ENCODE results near the gene KAT2B. TPM values are rescaled to one million over a fixed set of nuclear protein-coding genes. Genes with fewer than 3 reads are reported as not detected.

Gene KAT2B
- total and polyA plus RNA-seq, 4 donors, result 7.5 to 58.5 (median 16.3) TPM

DNA sequence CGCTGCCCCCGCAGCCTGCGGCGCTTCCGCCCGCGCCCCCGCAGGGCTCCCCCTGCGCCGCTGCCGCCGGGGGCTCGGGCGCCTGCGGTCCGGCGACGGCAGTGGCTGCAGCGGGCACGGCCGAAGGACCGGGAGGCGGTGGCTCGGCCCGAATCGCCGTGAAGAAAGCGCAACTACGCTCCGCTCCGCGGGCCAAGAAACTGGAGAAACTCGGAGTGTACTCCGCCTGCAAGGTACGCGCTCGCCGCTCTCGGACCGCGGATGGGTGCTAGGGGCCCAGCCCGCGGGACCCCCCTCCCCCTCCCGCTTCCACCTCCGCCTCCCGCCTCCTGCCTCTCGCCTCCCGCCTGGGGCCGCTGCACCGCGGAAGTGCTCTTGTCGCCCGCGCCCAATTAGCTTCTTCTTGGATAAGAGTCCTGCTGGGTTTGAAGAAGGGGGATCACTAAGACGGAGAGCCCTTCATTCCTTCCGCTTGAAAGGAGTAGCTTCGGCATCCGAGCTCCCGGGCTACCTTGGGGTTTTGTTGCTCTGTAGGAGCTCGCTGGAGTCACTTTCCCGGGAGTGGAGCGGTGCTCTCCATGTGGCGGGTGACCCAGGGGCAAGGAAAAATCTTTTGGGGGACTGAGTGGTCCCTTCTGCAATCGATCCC is 426 bp downstream of the KAT2B start:
- Histone ChIP-seq H3K4me3 (ENCODE audit: low read depth in 1 of 3, low read length in 3 of 3) (peak overlapping the region; percentile 57 to 98 (median 92)), H3K4me1 (ENCODE audit: control insufficient read depth in 4 of 4, insufficient read depth in 4 of 4, low read length in 3 of 4) (peaks cover 6 to 45% (median 38%) of the 10 kb centered on the region in 4 donors), H3K9me3 (ENCODE audit: control insufficient read depth in 4 of 4, low read length in 3 of 4) (no peaks in the 10 kb centered on the region), H3K9ac (ENCODE audit: low read depth in 1 of 2, low read length in 2 of 2) (peak overlapping the region; percentile 87 to 90), H3K27ac (ENCODE audit: low read depth in 1 of 2, low read length in 2 of 2) (peak overlapping the region; percentile 89 to 97), H3K27me3 (ENCODE audit: control insufficient read depth in 4 of 4, insufficient read depth in 4 of 4, low read length in 3 of 4) (no peaks in the 10 kb centered on the region), H3K36me3 (ENCODE audit: control insufficient read depth in 4 of 4, insufficient read depth in 3 of 4, low read depth in 1 of 4, low read length in 3 of 4) (no peaks in the 10 kb centered on the region)
- DNase-seq (ENCODE audit: low spot score), result peak; percentile 82
- TF ChIP-seq, protein P1, sequence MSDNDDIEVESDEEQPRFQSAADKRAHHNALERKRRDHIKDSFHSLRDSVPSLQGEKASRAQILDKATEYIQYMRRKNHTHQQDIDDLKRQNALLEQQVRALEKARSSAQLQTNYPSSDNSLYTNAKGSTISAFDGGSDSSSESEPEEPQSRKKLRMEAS (IDR thresholded peaks at IDR 0.05), result no peak
- TF ChIP-seq YY1 (IDR thresholded peaks at IDR 0.05) (no peak), HNF4G (IDR thresholded peaks at IDR 0.05) (no peak), RXRA (IDR thresholded peaks at IDR 0.05) (no peak), RAD21 (IDR thresholded peaks at IDR 0.05) (peak; percentile 23 to 48), FOXA1 (IDR thresholded peaks at IDR 0.05) (no peak), HNF4A (conservative IDR thresholded peaks at IDR 0.05) (no peak), JUND (IDR thresholded peaks at IDR 0.05) (no peak)
- TF ChIP-seq, protein P2, sequence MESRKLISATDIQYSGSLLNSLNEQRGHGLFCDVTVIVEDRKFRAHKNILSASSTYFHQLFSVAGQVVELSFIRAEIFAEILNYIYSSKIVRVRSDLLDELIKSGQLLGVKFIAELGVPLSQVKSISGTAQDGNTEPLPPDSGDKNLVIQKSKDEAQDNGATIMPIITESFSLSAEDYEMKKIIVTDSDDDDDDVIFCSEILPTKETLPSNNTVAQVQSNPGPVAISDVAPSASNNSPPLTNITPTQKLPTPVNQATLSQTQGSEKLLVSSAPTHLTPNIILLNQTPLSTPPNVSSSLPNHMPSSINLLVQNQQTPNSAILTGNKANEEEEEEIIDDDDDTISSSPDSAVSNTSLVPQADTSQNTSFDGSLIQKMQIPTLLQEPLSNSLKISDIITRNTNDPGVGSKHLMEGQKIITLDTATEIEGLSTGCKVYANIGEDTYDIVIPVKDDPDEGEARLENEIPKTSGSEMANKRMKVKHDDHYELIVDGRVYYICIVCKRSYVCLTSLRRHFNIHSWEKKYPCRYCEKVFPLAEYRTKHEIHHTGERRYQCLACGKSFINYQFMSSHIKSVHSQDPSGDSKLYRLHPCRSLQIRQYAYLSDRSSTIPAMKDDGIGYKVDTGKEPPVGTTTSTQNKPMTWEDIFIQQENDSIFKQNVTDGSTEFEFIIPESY (IDR thresholded peaks at IDR 0.05), result no peak
- under 1% methylated on average over 64 of the region's 64 CpGs for WGBS

DNA sequence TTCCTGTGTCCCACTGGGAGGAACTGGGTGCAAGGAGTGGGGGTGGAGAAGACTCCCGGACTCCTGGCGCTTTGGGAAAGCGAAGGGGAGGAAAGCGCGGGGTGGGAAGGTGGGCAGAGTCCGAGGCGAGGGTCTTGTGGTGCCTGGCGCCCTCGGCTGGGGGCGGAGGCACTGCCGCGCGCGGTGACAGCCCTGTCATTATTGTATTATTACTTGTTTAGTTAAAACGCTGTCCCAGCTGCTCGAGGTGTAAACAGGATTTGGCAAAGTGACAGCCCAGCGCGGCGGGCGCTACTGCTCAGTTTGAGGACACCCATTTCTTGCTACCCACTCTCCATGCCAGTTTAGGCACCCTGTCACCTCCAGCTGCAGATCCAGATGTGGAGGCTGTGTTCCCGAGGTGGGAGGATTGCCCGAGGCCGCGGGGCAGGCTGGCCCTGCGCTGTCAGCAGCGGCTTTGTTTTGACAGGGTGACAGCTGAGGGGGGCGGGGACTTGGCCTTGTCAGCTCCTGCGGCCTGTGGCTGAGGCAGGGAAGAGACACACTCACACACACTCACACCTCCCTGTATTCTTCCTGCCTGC is 1.0 kb downstream of the KAT2B start:
- no peaks in the 10 kb centered on the region for H3K27me3 ChIP-seq (ENCODE audit: control insufficient read depth in 4 of 4, insufficient read depth in 4 of 4, low read length in 3 of 4)
- DNase-seq (ENCODE audit: low spot score), result peak; percentile 91
- H3K36me3 ChIP-seq (ENCODE audit: control insufficient read depth in 4 of 4, insufficient read depth in 3 of 4, low read depth in 1 of 4, low read length in 3 of 4), result no peaks in the 10 kb centered on the region
- under 1% methylated on average over 28 of the region's 28 CpGs for WGBS
- H3K9me3 ChIP-seq (ENCODE audit: control insufficient read depth in 4 of 4, low read length in 3 of 4), result no peaks in the 10 kb centered on the region
- peak overlapping the region; percentile 89 to 97 for H3K27ac ChIP-seq (ENCODE audit: low read depth in 1 of 2, low read length in 2 of 2)
- H3K4me3 ChIP-seq (ENCODE audit: low read depth in 1 of 3, low read length in 3 of 3), result peak overlapping the region; percentile 57 to 98 (median 92)
- TF ChIP-seq NR2F2 (IDR thresholded peaks at IDR 0.05) (no peak), FOXA2 (IDR thresholded peaks at IDR 0.05) (no peak), YY1 (IDR thresholded peaks at IDR 0.05) (peak; percentile 50), RXRA (IDR thresholded peaks at IDR 0.05) (peak; percentile 32 to 64), GABPA (IDR thresholded peaks at IDR 0.05 in 1 of 2, conservative IDR thresholded peaks at IDR 0.05 in 1 of 2) (no peak), EGR1 (IDR thresholded peaks at IDR 0.05; ENCODE audit: low read depth in 2 of 2) (no peak), JUND (IDR thresholded peaks at IDR 0.05) (no peak), HNF4A (conservative IDR thresholded peaks at IDR 0.05) (peak in 1 of 2 donors; percentile 29), FOXA1 (IDR thresholded peaks at IDR 0.05) (no peak), RAD21 (IDR thresholded peaks at IDR 0.05) (peak; percentile 38 to 40), SP1 (IDR thresholded peaks at IDR 0.05) (peak; percentile 25), TAF1 (conservative IDR thresholded peaks at IDR 0.05) (no peak), HNF4G (IDR thresholded peaks at IDR 0.05) (no peak)
- TF ChIP-seq, protein P3, sequence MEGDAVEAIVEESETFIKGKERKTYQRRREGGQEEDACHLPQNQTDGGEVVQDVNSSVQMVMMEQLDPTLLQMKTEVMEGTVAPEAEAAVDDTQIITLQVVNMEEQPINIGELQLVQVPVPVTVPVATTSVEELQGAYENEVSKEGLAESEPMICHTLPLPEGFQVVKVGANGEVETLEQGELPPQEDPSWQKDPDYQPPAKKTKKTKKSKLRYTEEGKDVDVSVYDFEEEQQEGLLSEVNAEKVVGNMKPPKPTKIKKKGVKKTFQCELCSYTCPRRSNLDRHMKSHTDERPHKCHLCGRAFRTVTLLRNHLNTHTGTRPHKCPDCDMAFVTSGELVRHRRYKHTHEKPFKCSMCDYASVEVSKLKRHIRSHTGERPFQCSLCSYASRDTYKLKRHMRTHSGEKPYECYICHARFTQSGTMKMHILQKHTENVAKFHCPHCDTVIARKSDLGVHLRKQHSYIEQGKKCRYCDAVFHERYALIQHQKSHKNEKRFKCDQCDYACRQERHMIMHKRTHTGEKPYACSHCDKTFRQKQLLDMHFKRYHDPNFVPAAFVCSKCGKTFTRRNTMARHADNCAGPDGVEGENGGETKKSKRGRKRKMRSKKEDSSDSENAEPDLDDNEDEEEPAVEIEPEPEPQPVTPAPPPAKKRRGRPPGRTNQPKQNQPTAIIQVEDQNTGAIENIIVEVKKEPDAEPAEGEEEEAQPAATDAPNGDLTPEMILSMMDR (IDR thresholded peaks at IDR 0.05; ENCODE audit: low read depth, low read length, missing input control), result no peak
- TF ChIP-seq, protein P4, sequence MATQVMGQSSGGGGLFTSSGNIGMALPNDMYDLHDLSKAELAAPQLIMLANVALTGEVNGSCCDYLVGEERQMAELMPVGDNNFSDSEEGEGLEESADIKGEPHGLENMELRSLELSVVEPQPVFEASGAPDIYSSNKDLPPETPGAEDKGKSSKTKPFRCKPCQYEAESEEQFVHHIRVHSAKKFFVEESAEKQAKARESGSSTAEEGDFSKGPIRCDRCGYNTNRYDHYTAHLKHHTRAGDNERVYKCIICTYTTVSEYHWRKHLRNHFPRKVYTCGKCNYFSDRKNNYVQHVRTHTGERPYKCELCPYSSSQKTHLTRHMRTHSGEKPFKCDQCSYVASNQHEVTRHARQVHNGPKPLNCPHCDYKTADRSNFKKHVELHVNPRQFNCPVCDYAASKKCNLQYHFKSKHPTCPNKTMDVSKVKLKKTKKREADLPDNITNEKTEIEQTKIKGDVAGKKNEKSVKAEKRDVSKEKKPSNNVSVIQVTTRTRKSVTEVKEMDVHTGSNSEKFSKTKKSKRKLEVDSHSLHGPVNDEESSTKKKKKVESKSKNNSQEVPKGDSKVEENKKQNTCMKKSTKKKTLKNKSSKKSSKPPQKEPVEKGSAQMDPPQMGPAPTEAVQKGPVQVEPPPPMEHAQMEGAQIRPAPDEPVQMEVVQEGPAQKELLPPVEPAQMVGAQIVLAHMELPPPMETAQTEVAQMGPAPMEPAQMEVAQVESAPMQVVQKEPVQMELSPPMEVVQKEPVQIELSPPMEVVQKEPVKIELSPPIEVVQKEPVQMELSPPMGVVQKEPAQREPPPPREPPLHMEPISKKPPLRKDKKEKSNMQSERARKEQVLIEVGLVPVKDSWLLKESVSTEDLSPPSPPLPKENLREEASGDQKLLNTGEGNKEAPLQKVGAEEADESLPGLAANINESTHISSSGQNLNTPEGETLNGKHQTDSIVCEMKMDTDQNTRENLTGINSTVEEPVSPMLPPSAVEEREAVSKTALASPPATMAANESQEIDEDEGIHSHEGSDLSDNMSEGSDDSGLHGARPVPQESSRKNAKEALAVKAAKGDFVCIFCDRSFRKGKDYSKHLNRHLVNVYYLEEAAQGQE (IDR thresholded peaks at IDR 0.05), result no peak
- TF ChIP-seq, protein P1 (IDR thresholded peaks at IDR 0.05), result peak; percentile 29
- TF ChIP-seq, protein P2 (IDR thresholded peaks at IDR 0.05), result no peak
- TF ChIP-seq, protein P5, sequence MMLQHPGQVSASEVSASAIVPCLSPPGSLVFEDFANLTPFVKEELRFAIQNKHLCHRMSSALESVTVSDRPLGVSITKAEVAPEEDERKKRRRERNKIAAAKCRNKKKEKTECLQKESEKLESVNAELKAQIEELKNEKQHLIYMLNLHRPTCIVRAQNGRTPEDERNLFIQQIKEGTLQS (IDR thresholded peaks at IDR 0.05), result no peak
- H3K4me1 ChIP-seq (ENCODE audit: control insufficient read depth in 4 of 4, insufficient read depth in 4 of 4, low read length in 3 of 4), result peaks cover 6 to 45% (median 38%) of the 10 kb centered on the region in 4 donors
- H3K9ac ChIP-seq (ENCODE audit: low read depth in 1 of 2, low read length in 2 of 2), result peak overlapping the region; percentile 87 to 90
